Stimulated activated CD4-positive, alpha-beta T cell treated with anti-CD3 and anti-CD28 coated beads, Interleukin-15, amount 100 ng/mL, for 24 hours (primary cell): ENCODE data around the gene NDUFB11.

Source experiments
- DNase-seq: peaks from one replicate; pipeline ENCODE4 v3.0.0-alpha.2; 2020

The NDUFB11 gene

DNA sequence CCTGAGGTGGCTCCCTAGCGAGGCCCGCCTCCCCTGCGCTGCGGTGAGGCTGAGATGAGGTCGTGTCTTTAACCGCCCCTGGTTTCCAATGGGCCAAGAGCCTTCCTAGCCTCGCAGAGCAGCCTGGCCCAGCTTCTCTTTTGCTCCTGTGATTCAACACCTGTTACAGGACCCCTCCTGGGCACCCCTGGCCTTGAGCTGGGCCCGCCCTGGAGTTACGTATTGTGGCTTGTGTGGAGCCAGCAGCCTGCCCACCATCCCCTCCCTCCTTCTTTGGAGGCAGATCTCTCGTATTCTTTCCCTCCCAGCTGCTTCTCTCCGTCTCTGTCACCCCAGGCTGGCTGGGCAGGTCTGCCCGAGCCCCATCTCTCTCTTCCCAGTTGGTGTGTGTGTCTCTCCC is 29.9 kb upstream of the NDUFB11 start:
- no peak for DNase-seq

DNA sequence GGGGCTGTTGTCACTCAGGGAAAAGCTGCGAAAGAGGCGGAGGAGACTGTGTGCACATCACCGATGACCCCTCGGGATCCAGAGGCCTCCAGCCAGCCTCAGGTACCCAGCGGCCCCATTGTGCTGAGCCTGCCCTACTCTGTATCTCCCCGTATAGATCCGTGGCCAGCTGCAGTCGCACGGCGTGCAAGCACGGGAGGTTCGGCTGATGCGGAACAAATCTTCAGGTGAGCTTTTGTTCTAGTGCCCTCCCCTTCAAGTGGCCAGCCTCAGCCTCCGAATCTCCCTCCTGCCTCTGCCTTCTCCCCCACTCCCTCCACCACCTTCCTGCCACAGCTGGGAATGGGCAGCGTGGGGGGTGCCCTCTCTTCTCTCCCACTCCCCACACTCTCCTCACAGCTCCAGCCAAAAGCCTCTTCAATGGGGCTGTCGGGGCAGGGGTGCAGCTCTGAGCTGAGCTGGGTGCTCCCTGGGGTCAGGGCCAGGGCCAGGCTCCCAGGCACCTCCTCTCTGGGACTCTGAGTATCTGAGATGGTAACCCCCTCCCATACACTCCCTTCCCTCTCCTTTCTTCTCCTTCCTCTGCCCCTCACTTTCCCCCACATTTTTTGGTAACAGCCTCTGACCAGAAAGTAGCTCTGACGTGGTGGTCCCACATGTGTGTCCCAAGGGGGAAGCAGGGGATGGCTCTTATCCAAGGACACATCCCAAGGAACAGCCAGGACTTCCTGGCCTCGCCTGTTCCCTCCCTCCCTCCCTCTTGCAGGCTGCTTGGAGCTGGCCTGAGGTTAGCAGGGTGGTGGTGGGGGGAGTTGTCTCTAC is 28.7 kb upstream of the NDUFB11 start:
- no peak for DNase-seq

- DNase-seq = no peak
Observed at GRCh38 chrX:47172549-47172948, 28.0 kb upstream of the NDUFB11 start.

- DNase-seq = no peak
Observed at GRCh38 chrX:47171996-47172395, 27.5 kb upstream of the NDUFB11 start.

DNA sequence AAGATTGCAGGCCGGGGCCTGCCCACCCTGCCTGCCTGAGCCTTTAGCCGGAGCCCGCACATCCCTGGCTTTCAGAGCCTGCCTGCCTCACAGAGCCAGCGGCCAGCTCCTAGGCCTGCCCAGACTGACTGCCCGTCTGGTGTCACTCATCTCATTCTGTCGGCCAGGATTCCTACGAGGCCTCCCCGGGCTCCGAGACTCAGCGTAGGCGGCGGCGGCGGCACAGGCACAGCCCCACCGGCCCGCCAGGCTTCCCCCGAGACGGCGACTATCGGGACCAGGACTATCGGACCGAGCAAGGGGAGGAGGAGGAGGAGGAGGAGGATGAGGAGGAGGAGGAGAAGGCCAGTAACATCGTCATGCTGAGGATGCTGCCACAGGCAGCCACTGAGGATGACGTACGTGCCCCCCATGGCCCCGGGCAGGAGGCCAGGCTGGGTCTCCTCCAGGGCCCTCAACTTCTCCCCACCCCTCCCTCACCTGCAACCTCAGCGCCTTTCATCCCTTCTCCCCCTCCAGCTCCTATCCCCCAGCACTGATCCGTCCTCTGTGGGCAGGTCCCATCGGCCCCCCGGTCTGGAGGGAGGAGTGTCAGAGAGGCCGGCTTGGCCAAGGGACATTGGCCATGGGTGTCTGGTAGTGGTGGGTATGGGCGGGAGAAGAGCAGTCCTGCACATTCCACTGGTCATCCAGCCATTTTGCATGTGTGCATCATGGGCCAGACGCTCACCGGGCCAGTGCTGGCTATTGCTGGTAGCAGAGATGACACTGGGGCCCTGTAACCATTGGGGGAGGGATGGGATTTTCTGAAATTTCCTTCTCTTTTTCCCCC is 26.6 kb upstream of the NDUFB11 start:
- DNase-seq = no peak

DNA sequence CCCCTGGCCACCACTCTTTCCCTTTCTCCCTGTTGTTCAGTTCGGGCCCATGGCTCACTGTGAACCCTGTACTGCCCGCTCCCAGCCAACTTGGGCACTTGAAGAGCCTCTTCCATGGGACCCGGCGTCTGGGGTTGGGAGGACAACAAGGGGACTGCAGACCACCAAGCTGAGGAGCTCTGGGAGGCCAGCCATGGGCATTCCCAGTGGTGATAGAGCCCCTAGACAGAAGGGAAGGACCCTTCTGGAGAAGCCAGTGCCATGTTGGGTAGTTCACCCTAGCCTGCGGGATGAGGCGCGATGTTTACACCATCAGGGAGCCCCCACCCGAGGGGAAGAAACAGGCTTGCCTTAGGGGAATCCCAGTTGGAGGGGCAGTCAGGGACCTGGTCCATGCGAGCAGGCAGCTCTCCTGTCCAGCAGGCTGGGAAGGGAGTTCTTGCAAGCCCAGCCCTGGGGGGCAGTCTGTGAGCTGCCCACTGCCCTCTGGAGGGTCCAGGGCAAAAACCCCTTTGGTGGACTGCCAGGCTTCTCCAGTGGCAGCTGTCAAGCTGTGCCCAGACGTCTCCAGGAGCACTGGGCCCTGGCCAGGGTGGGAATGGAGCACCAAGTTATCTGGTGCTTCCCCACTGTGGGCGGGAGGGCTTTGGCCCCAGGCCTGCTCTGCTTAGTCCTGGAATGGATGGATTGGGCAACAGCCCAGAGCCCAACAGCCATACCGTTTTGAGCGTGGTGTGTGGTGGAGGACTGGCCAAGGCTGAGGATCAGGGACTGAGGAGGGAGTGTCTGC is 25.4 kb upstream of the NDUFB11 start:
- DNase-seq = no peak

GRCh38 chrX:47169273-47169672 is 24.8 kb upstream of the NDUFB11 start:
- DNase-seq = no peak

DNA sequence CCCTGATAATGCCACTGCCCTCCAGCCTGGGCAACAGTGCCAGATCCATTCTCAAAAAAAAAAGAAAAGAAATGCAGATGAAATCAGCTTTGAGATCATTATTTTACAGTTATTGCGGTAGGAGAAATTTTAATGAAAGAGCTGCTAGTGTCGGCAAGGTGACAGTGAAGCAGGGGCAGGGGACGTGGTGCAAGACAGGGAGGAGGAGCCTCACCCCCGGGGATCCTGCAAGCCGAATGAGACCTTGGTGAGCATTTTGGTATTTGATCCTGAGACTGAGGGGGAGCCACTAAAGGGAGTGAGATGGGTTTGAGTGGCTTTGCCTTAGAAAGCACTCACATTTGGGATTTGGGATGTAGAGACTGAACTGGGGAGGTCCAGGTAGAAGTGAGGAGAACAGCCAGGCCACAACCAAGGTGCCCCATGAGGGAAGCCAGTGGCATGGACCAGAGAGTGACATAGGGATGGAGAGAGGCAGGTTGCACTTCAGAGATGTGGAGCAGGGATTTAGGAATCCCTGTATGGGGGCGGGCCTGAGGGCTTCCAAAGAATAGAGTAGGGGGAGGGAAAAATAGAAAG is 24.1 kb upstream of the NDUFB11 start:
- DNase-seq = no peak

- DNase-seq = no peak
Observed at GRCh38 chrX:47166126-47166525, 21.6 kb upstream of the NDUFB11 start.

GRCh38 chrX:47164420-47164819 is 19.9 kb upstream of the NDUFB11 start:
- no peak for DNase-seq

- no peak for DNase-seq
Observed at GRCh38 chrX:47162927-47163583, 18.6 kb upstream of the NDUFB11 start.

GRCh38 chrX:47160781-47161180 is 16.3 kb upstream of the NDUFB11 start:
- no peak for DNase-seq

DNA sequence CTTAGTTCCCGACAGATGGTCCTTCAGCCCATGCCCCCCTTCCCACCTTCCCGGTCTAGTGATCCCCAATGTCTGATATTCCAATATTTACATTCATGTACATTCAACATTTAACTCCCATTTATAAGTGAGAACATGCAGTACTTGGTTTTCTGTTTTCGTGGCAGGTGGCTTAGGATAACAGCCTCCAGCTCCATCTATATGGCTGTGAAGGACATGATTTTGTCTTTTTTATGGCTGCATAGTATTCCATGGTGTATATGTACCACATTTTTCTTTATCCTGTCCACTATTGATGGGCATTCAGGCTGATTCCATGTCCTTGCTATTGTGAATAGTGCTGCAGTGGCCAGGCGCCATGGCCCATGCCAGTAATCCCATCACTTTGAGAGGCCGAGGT is 14.3 kb upstream of the NDUFB11 start:
- DNase-seq = no peak

- DNase-seq = no peak
Observed at GRCh38 chrX:47158131-47158530, 13.6 kb upstream of the NDUFB11 start.

DNA sequence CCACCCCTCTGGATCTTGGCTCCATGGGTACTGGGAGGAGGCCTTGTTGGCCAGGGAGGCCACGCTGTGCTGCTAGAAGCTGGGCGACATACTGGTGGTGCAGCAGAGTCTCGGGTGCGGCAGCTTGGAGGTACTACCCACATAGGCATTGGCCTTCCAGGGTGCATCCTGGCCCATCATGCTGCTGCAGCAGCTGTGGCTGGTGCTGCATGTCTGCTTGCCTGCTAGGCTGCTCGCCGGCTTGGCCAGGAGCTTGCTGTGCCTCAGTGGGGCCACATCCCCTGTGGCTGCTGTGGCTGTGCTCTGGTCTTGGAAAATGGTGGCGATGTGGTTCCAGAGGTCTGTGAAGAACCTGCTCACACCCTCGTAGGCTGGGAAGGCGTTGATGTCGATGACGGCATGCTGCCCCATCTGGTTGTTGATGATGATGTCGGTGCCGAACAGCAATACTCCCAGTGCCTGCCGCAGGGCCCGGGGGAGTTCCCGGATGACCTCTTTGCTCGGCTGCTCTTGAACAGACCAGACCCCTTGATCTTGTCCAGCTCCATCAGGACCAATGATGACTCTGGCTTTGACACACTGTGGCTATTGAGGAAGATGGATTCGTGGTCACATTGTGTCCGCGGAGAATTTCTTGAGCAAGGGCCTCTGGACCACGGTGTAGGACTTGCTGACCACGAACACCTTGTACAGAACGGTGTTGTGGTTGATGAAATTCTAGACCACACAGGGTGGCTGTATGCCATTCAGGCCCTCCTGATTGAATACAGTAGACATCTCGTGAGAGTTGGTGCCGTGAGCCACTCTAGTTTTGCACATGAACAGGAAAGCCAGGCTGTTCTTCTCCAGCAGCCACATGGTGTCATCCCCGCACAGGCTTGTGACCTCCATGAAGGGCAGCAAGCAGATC is 12.4 kb upstream of the NDUFB11 start:
- no peak for DNase-seq

DNA sequence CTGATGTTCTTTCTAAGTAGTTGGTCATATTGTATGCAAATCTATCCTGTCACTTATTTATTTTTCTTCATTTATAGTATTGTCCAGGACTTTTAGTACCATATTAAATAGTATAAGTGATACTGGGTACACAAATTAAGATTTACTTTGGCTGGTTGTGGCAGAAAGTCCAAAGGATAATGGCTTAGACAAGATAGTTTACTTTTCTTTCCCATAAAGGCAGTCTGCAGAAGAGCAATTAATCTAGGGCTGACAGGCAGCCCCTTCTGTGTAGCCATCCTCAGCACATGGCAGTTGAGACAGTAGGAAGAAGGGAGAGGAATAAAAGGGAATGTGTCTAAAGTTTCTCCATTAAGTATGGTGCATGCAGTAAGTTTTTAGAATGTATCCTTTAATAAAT is 6.9 kb upstream of the NDUFB11 start:
- no peak for DNase-seq

DNA sequence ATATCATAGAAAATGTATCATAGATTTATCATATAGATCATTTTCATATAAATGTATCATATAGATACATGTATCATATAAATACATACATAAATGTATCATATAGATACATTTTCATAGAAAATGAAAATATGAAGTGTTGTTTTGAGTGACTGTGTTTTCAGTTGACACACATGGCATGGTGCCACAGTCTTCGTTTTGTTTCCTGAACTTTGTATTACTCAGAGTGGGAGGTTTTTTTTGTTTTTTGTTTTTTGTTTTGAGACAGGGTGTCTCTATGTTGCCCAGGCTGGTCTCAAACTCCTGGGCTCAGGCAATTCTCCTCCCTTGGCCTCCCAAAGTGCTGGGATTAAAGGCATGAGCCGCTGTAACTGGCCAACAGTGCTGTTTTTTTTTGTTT is 4.4 kb upstream of the NDUFB11 start:
- peak; percentile 37 for DNase-seq

- no peak for DNase-seq
Observed at GRCh38 chrX:47146936-47147859, 2.7 kb upstream of the NDUFB11 start.

DNA sequence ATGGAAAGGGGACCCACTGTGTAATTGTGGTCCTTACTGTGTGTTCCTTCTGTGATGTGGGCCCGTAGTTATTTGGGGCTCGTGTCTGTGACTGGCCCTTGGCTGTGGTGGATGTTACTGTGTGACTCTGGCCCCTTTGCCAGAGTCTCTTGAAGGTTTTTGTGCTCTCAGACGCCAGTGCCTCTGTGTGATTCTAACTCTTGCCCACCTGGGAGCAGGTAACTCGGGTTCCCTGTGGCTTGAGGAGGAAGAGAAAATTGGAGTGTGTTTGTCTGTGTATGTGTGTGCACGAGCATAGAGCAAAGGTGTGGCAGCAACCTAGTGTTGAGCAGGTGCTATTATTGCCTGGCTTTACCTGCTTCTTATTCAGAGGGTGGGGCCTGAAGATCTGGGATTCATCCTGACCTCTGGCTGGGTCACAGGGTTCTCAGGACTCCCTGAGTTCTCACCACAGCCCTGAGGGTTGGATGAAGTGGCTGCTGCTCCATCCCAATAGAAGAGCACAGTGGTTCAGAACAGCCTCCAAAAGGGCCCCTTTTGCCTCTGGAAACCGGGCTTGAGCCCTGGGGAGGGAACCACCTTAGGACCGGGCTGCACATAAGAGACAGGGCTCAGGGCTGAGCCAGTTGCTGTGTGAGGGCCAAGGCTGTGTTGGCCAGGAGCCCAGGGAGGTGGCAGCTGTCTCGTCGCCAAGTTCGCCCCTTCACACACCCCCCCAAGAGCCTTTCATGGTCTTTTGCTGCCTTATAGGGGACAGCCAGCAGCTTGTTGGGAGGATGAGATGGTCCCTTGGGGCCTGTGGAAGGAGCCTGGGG is 1.8 kb upstream of the NDUFB11 start:
- DNase-seq = no peak
